Placental pericyte (primary cell): Measurements from ENCODE around the gene SHC2. TPM values are rescaled to one million over a fixed set of nuclear protein-coding genes. Genes with fewer than 3 reads are reported as not detected.

Experiments used
- small RNA-seq: library from RNA; depleted of rRNA; stranded (forward); fragments of <200 nt; gene quantifications from one replicate; pipeline ENCODE3, GENCODE V24; 2012; ENCODE audit warnings: low replicate concordance
- total RNA-seq: library from RNA; depleted of rRNA; stranded (reverse); fragments of >200 nt; gene quantifications from 2 replicates; pipeline ENCODE4 v1.2.3, GENCODE V29; 2012

The SHC2 gene
- 0.29 and 3.5 TPM in 2 replicates for total RNA-seq

DNA sequence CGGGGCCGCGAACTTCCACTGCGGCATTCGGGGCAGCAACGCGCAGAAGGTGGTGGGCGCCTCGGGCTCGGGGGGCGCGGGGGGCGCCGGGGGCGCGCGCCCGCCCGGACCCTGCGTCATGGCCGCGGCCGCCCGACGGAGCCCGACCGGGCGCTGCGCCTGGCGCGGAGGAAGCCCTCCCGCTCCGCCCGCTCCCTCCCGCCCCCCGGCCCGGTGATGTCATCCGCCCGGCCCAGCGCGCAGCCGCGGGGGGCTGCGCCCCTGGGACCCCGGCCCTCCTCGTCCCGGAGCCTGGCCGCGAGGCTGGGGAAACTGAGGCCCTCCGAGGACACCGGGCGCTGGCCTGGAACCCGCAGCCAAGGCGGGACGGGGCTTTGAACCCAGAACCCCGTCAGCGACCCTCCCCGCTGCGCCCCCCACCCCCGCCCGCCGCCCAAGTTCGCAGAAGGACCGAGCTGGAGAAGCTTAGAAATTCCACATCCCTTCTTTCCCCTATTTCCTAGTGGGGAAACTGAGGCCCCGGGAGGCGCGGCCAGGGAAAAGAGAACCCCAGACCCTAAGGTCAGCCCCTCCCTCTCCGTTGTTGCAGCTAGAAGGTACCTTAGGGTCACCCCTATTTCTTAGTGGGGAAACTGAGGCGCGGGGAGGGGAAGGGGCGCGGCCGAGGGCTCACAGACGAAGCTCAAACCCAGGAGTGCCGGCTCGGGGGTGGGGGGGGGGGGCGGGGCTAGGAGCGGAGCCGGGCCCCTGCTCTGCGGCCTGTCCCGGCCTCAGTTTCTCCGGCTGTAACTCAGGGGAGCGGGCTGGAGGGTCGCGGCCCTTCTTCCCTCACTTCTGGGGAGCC lies at the start of gene SHC2:
TSS of gene SHC2 (minus strand) at position 157 of the 844 bp plus-strand sequence. CDS start at position 120, 37 bp downstream.

DNA sequence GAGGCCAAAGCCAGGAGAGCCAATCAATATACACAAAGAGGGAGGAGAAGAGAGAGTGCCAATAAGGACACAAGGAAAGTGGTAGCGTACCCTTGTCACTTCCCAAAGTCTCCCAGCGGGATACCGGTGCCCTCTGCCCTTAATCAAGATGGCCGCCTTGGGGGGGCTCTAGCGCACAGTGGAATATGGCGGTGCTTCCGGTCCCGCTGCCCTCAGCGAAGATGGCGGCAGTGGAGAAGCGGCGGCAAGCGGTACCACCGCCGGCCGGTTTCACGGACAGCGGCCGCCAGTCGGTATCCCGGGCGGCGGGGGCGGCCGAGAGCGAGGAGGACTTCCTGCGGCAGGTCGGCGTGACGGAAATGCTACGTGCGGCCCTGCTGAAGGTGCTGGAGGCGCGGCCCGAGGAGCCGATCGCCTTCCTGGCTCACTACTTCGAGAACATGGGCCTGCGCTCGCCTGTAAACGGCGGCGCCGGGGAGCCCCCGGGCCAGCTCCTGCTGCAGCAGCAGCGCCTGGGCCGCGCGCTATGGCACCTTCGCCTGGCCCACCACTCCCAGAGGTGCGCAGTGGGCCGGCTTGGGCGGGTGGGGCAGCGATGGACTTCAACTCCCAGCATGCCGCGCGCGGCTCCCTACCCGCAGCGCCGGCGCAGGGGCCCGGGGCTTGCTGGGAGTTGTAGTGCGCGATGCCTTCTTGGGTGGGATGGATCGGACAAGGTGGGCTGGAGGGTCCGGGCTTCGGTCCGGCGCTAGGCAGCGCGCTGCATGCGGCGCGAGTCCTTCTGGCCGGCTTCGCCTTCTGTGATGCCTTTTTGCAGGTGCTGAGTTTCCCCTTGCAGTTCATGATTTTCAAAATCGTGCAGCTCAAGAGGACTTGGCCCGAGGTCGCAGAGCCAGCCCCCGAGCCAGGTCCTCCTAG lies 46.7 kb upstream of the SHC2 start, which contains the start of gene TPGS1:
TSS of gene TPGS1 (plus strand) at position 212 of the 918 bp plus-strand sequence. CDS start at position 222, 10 bp downstream.

DNA sequence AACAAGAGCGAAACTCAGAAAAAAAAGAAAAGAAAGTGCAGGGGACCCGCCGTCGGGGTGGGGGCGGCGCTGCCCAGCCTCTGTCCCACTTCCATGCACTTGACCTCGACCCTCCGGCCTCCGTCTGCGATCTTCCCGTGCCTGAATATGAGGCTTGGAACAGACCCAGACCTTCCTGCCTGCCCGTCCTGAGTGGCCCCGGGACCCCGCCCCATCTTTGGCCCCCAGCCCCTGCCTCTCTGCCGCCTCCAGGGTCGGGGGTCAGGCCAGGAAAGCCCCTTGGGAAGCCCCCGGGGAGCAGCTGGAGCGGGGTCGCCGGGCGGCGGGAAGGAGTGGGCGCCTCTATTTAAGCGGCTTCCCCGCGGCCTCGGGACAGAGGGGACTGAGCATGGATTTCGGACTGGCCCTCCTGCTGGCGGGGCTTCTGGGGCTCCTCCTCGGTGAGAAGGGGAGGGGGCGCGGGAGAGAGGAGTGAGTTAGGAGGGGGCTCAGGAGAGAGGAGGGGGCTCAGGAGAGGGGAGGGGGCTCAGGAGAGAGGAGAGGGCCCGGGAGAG lies 35.4 kb upstream of the SHC2 start, which contains the start of gene MADCAM1:
TSS of gene MADCAM1 (plus strand) at position 375 of the 554 bp plus-strand sequence. CDS start at position 389, 14 bp downstream.

GRCh38 chr19:408902-409515 lies 51.8 kb downstream of the SHC2 start, which contains the start of gene C2CD4C:
Gene C2CD4C (minus strand): TSS chr19:409147. CDS start chr19:408361, 786 bp downstream.

Small RNA genes lying within 50 kb of the gene (small RNA-seq; reads per million reads assigned to genes)
- gene RNA5SP462: 0.33 reads per million, percentile 3 among the genes with 10 or more reads in this experiment

Other genes starting within 250 kb of the SHC2 start
- 3.0 and 8.8 TPM in 2 replicates for gene PLPP2, start 169.6 kb downstream of the SHC2 start, total RNA-seq
- gene MIER2, start 116.2 kb downstream of the SHC2 start, total RNA-seq: 18.6 and 27.2 TPM in 2 replicates
- not detected in 2 replicates for gene C2CD4C, start 51.9 kb downstream of the SHC2 start, total RNA-seq
- gene MADCAM1, start 35.5 kb upstream of the SHC2 start, total RNA-seq: 0.22 TPM in 1 of 2 replicates, not detected in the other
- 42.2 and 48.8 TPM in 2 replicates for gene TPGS1, start 46.5 kb upstream of the SHC2 start, total RNA-seq
- 108 and 148 TPM in 2 replicates for gene CDC34, start 70.7 kb upstream of the SHC2 start, total RNA-seq
- gene GZMM, start 83.0 kb upstream of the SHC2 start, total RNA-seq: 0.66 TPM in 1 of 2 replicates, not detected in the other
- gene BSG, start 111.6 kb upstream of the SHC2 start, total RNA-seq: 282 and 610 TPM in 2 replicates
- gene HCN2, start 128.8 kb upstream of the SHC2 start, total RNA-seq: 1.0 and 1.8 TPM in 2 replicates
- gene POLRMT, start 172.5 kb upstream of the SHC2 start, total RNA-seq: 20.6 and 35.2 TPM in 2 replicates
- not detected in 2 replicates for gene FGF22, start 178.8 kb upstream of the SHC2 start, total RNA-seq
- gene RNF126, start 202.2 kb upstream of the SHC2 start, total RNA-seq: 52.7 and 82.6 TPM in 2 replicates
- gene FSTL3, start 215.4 kb upstream of the SHC2 start, total RNA-seq: 98.0 and 117 TPM in 2 replicates
- gene PRSS57, start 234.4 kb upstream of the SHC2 start, total RNA-seq: not detected in 2 replicates
- gene PALM, start 247.9 kb upstream of the SHC2 start, total RNA-seq: 0.72 and 8.5 TPM in 2 replicates